Panc1 (cell line): Measurements from ENCODE around the gene FSD2. TPM values are rescaled to one million over a fixed set of nuclear protein-coding genes. Genes with fewer than 3 reads are reported as not detected.

Experiments used
- ATAC-seq: fragments of 200-7000 bp; cut with Tn5 transposase; 2 replicates; pipeline ENCODE4 v1.9.1; 2020; ENCODE audit warnings: mild to moderate bottlenecking, moderate library complexity
- BruUV-seq: library from RNA; stranded (reverse); fragments of 400-500 nt; replicated peaks from 2 replicates; lab custom pipeline; 2021; lab: Mats Ljungman, UMichigan
- CTCF ChIA-PET: fragments of 300-600 bp; sonication (Branson Sonifier 250); formaldehyde crosslinking; loops from one replicate; lab custom pipeline; 2022; ENCODE audit warnings: antibody characterized with exemption; lab: Charles Lee
- POLR2A ChIA-PET: fragments of 300-600 bp; sonication (Branson Sonifier 250); formaldehyde crosslinking; loops from one replicate; lab custom pipeline; 2022; ENCODE audit warnings: antibody characterized with exemption; lab: Charles Lee
- DNase-seq: peaks from one replicate; pipeline ENCODE4 v3.0.0-alpha.2; 2010; ENCODE audit warnings: low read depth, low spot score
- H3K27ac ChIP-seq: 2 replicates; pipeline ENCODE4 v1.5.1; 2011; ENCODE audit warnings: mild to moderate bottlenecking, low read length, inconsistent platforms
- H3K27me3 ChIP-seq: fragments of 200-500 bp; sonication (Bioruptor generic); 2 replicates; pipeline ENCODE4 v1.6.0; 2014; ENCODE audit warnings: low read length, inconsistent platforms; ENCODE audit not compliant: control insufficient read depth, insufficient read depth
- H3K36me3 ChIP-seq: fragments of 200-500 bp; sonication (Bioruptor generic); 2 replicates; pipeline ENCODE4 v1.5.1; 2014; ENCODE audit warnings: inconsistent platforms, mild to moderate bottlenecking, low read length, moderate library complexity; ENCODE audit not compliant: control insufficient read depth, insufficient read depth
- H3K4me1 ChIP-seq: 2 replicates; pipeline ENCODE4 v1.5.1; 2011; ENCODE audit warnings: inconsistent platforms, mild to moderate bottlenecking, low read length, moderate library complexity; ENCODE audit not compliant: control insufficient read depth, insufficient read depth
- H3K4me3 ChIP-seq, 2 experiments: 2 replicates each; pipeline ENCODE4 v1.5.1; 2011 to 2012; ENCODE audit warnings: low read depth in 2 of 2, low read length in 2 of 2, mild to moderate bottlenecking in 2 of 2, inconsistent platforms in 1 of 2, moderate library complexity in 1 of 2
- H3K9me3 ChIP-seq: fragments of 200-500 bp; sonication (Bioruptor generic); 2 replicates; pipeline ENCODE4 v1.5.1; 2014; ENCODE audit warnings: low read depth, mild to moderate bottlenecking, inconsistent platforms, low read length, moderate library complexity; ENCODE audit not compliant: control insufficient read depth, insufficient read depth
- CTCF ChIP-seq: fragments of 450-650 bp; IDR thresholded peaks from 2 replicates; pipeline ENCODE4 v1.5.1; 2017; ENCODE audit warnings: mild to moderate bottlenecking
- POLR2AphosphoS5 ChIP-seq: IDR thresholded peaks from 2 replicates; pipeline ENCODE4 v1.6.1; 2012; ENCODE audit warnings: mild to moderate bottlenecking, low read depth, low read length, moderate library complexity
- SIN3A ChIP-seq: IDR thresholded peaks from 2 replicates; pipeline ENCODE4 v1.6.1; 2012; ENCODE audit warnings: low read depth, mild to moderate bottlenecking, low read length, moderate library complexity, borderline replicate concordance; ENCODE audit not compliant: insufficient read depth
- TCF7L2 ChIP-seq: IDR thresholded peaks from 2 replicates; pipeline ENCODE4 v1.6.1; 2011; ENCODE audit warnings: mild to moderate bottlenecking, low read depth, low read length, inconsistent platforms
- in situ Hi-C: cut with HindIII; loops from 2 replicates; pipeline ENCODE4 v1.10.0; 2016; ENCODE audit warnings: low sequenced_read_pairs, low pct_unique_long_range_greater_than_20kb
- intact Hi-C: fragments of 100-400 bp; cut with micrococcal nuclease; formaldehyde crosslinking; loops from one replicate; pipeline ENCODE4 v1.10.0; 2022; ENCODE audit not compliant: unreplicated experiment
- total RNA-seq: library from RNA; stranded (reverse); gene quantifications from one replicate; pipeline ENCODE4 v1.2.1, GENCODE V29; 2021; ENCODE audit not compliant: unreplicated experiment
- TF ChIP-seq, protein P1 (sequence below), 2 experiments: IDR thresholded peaks; 2 replicates each; pipeline ENCODE4 v1.6.1; 2011 to 2012; ENCODE audit warnings: low read depth in 2 of 2, control low read depth in 1 of 2, low read length in 1 of 2, mild to moderate bottlenecking in 1 of 2, moderate library complexity in 1 of 2; ENCODE audit not compliant: insufficient read depth in 1 of 2

The FSD2 gene
- total RNA-seq, 1 experiment from 2014 or later = not detected

- CTCF ChIA-PET = no interaction called here
- DNase-seq (no peak), ATAC-seq (no peak)
- in situ Hi-C loops = no loop called here
- Histone ChIP-seq H3K36me3 (no peaks in the 10 kb centered on the region), H3K4me3 (no peak overlapping the region), H3K27me3 (no peaks in the 10 kb centered on the region), H3K9me3 (no peaks in the 10 kb centered on the region), H3K27ac (no peak overlapping the region), H3K4me1 (no peaks in the 10 kb centered on the region)
- BruUV-seq = no TSS peak
- intact Hi-C loops = no loop called here
- TF ChIP-seq POLR2AphosphoS5 (no peak), SIN3A (no peak), TCF7L2 (no peak), CTCF (no peak)
- TF ChIP-seq, protein P1, sequence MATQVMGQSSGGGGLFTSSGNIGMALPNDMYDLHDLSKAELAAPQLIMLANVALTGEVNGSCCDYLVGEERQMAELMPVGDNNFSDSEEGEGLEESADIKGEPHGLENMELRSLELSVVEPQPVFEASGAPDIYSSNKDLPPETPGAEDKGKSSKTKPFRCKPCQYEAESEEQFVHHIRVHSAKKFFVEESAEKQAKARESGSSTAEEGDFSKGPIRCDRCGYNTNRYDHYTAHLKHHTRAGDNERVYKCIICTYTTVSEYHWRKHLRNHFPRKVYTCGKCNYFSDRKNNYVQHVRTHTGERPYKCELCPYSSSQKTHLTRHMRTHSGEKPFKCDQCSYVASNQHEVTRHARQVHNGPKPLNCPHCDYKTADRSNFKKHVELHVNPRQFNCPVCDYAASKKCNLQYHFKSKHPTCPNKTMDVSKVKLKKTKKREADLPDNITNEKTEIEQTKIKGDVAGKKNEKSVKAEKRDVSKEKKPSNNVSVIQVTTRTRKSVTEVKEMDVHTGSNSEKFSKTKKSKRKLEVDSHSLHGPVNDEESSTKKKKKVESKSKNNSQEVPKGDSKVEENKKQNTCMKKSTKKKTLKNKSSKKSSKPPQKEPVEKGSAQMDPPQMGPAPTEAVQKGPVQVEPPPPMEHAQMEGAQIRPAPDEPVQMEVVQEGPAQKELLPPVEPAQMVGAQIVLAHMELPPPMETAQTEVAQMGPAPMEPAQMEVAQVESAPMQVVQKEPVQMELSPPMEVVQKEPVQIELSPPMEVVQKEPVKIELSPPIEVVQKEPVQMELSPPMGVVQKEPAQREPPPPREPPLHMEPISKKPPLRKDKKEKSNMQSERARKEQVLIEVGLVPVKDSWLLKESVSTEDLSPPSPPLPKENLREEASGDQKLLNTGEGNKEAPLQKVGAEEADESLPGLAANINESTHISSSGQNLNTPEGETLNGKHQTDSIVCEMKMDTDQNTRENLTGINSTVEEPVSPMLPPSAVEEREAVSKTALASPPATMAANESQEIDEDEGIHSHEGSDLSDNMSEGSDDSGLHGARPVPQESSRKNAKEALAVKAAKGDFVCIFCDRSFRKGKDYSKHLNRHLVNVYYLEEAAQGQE (IDR thresholded peaks at IDR 0.05; ENCODE audit: insufficient read depth in 1 of 2, low read depth in 2 of 2, low read length in 1 of 2) = no peak
- POLR2A ChIA-PET = no interaction called here
These were observed 13.8 kb downstream of the FSD2 start for GRCh38 chr15:82792068-82792467.

DNA sequence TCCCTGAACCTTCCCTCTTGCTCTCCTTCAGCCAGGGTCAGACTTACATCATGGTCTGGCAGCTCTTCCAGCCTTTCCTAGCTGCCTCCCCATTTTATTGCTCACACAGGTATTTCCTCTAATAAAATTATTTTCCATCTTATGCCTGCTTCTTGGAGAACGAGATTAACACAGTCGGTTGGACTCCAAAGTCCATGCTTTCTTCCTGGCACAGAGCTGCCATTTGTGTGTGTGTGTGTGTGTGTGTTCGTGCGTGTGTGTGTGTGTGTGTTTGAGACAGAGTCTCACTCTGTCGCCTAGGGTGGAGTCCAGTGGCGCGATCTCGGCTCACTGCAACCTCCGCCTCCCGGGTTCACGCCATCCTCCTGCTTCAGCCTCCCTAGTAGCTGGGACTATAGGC is 15.5 kb downstream of the FSD2 start:
- DNase-seq (no peak), ATAC-seq (no peak)
- POLR2A ChIA-PET = no interaction called here
- H3K36me3 ChIP-seq = no peaks in the 10 kb centered on the region
- H3K4me3 ChIP-seq = no peak overlapping the region
- CTCF ChIA-PET = no interaction called here
- no peak overlapping the region for H3K27ac ChIP-seq
- no TSS peak for BruUV-seq
- in situ Hi-C loops (no loop called here), intact Hi-C loops (no loop called here)
- TF ChIP-seq SIN3A = no peak
- no peak for TF ChIP-seq TCF7L2
- no peak for TF ChIP-seq CTCF
- no peak for TF ChIP-seq POLR2AphosphoS5
- TF ChIP-seq, protein P1 (IDR thresholded peaks at IDR 0.05; ENCODE audit: insufficient read depth in 1 of 2, low read depth in 2 of 2, low read length in 1 of 2) = no peak
- H3K9me3 ChIP-seq = no peaks in the 10 kb centered on the region
- no peaks in the 10 kb centered on the region for H3K4me1 ChIP-seq
- H3K27me3 ChIP-seq = no peaks in the 10 kb centered on the region; the same call in 1 of the 2 replicates
